Stomach (tissue), 4 donors: ENCODE results near the gene WDR86.

ENCODE experiments used
- CTCF ChIP-seq, 7 experiments: fragments of 450-650 bp in 4 of 7; fragments of 200-600 bp in 3 of 7; sonication (generic) in 3 of 7; IDR thresholded peaks; one replicate each; pipeline ENCODE4 v1.5.1; 2016 to 2019; ENCODE audit warnings: antibody characterized with exemption in 7 of 7, control low read depth in 2 of 7, mild to moderate bottlenecking in 1 of 7
- EP300 ChIP-seq: sonication (generic); formaldehyde crosslinking; IDR thresholded peaks from one replicate; pipeline ENCODE4 v1.6.1; 2017; ENCODE audit warnings: antibody characterized with exemption
- POLR2A ChIP-seq, 4 donors: fragments of 450-650 bp; IDR thresholded peaks; one replicate each; pipeline ENCODE4 v1.6.1; 2016; ENCODE audit warnings: antibody characterized with exemption in 4 of 4, control low read depth in 2 of 4, mild to moderate bottlenecking in 1 of 4, moderate library complexity in 1 of 4

- TF ChIP-seq CTCF (IDR thresholded peaks at IDR 0.05) (no peak), EP300 (no peak), POLR2A (IDR thresholded peaks at IDR 0.05) (no peak)
Measured at GRCh38 chr7:151384352-151384697, 25.5 kb downstream of the WDR86 start.
